SW 1271 (cell line): Measurements from ENCODE around the gene PSMC2.
"Not testable (repeated sequence)": the region's sequence is repeated elsewhere in the genome, so short reads cannot be mapped to it uniquely, and the experiment has no call there.

ENCODE experiments used
- DNase-seq, 2 experiments: peaks; one replicate each; lab custom pipeline; 2025; lab: John Stamatoyannopoulos, UW

The PSMC2 gene

GRCh38 chr7:103379270-103379975 is 32.0 kb downstream of the PSMC2 start:
- no peak for DNase-seq

GRCh38 chr7:103380395-103381191 is 33.1 kb downstream of the PSMC2 start:
- no peak for DNase-seq

DNA sequence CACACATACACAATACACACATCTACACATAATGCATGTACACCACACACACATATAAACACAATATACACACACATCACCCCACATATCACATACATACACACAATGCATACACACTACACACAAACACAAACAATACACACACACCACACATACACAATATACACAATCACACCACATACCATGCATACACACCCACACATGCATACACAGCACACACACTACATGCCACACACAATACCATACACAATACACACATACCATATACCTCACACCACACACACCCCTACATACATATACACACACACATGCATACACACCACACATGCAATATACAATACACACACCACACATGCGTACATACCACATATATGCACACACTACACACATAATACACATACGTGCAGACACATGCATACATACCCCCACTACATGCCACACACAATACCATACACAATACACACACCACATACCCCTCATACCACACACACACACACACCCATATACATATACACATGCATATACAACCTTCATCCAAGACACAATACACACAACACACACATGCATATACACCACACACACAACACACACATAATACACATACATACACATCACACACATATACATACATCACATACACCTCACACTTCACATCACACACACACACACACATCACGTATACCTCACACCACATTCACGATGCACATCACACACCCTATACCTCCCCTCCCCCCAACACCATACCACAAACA is 34.0 kb downstream of the PSMC2 start:
- DNase-seq, result no peak

DNA sequence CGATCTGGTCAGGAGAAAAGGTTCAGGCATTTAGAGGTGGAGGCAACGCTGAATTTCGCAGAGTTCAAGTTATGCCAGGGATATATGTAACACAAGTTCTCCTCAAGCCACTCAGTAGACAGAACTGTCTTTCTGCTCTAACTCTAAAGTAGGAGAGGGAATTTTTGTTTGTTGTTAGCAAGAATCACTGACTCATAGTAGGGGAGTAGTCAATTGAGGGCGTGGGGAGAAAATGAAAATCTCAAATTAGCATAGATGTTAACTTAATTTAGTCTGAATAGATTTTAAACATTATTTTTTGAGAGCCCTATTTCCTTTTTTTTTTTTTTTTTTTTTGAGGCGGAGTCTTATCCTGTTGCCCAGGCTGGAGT is 34.6 kb downstream of the PSMC2 start:
- no peak for DNase-seq

GRCh38 chr7:103387242-103387641 is 39.8 kb downstream of the PSMC2 start:
- no peak for DNase-seq

- no peak for DNase-seq
Measured at GRCh38 chr7:103388469-103389140, 41.2 kb downstream of the PSMC2 start.

DNA sequence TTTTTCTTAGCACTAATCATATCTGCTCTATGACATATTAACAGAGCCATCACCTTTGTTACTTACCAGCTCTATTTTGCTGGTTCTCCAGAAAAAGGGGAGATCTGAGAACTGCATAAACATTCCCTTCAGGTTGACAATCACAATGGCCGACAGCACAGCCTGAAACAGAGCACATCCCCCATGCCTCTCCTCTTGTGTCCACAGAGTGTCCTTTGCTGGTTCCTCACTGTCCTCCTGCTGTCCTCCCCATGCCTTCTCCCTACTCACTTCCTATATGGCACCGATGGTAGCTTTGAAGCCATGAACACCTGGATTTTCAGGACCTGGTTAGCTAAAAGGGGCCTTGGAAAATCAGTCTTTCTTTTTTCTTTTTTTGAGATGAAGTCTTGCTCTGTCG is 41.8 kb downstream of the PSMC2 start:
- no peak for DNase-seq

GRCh38 chr7:103391150-103391549 is 43.7 kb downstream of the PSMC2 start:
- no peak for DNase-seq

GRCh38 chr7:103391976-103392375 is 44.5 kb downstream of the PSMC2 start:
- DNase-seq, result no peak

- no peak for DNase-seq
Measured at GRCh38 chr7:103394566-103394965, 47.1 kb downstream of the PSMC2 start.

DNA sequence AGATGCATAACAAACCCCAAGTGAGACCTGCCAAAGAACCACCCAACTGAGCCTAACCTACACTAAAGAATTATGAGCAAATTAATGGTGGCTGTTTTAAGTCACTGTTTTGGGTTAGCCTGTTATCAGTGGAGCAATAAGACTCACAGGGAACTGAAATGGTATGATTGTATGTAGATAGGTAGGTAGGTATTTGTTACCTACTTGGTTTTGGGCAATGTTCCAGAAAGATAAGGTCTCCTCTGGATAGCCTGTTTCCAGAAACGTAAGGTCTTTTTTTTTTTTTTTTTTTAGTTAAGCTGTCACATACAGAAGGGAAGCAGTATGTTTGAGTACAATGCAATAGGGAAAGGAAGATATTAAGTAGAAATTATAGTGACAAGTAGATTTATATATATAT is 47.6 kb downstream of the PSMC2 start:
- DNase-seq, result no peak

- no peak for DNase-seq
Measured at GRCh38 chr7:103396471-103396870, 49.0 kb downstream of the PSMC2 start.

GRCh38 chr7:103398483-103399127 is 51.2 kb downstream of the PSMC2 start:
- DNase-seq, result no peak

DNA sequence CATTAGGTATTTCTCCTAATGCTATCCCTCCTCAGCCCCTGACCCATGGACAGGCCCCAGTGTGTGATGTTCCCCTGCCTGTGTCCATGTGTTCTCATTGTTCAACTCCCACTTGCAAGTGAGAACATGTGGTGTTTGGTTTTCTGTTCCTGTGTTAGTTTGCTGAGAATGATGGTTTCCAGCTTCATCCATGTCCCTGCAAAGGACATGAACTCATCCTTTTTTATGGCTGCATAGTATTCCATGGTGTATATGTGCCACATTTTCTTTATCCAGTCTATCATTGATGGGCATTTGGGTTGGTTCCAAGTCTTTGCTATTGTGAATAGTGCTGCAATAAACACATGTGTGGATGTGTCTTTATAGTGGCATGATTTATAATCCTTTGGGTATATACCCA is 52.2 kb downstream of the PSMC2 start:
- DNase-seq, result not testable (repeated sequence)

- not testable (repeated sequence) for DNase-seq
Measured at GRCh38 chr7:103405789-103406613, 58.6 kb downstream of the PSMC2 start.

DNA sequence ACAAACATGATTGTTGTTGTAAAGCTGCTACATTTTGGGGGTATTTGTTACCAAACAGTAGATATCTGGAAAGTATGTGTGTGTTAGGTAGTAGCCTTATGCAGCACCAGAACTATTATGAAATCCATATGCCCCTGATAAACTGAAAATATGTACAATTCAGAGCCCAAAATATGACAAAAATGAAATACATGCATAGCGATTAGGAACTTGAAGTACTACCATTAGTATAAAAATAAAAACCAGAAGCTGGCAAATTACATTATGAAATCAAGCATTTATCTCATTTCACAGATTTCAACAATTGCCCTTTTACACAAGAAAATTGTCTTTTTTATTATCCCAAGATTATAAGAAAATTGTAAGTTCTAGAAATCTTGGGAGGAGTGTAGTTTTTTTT is 64.7 kb downstream of the PSMC2 start:
- DNase-seq, result no peak

DNA sequence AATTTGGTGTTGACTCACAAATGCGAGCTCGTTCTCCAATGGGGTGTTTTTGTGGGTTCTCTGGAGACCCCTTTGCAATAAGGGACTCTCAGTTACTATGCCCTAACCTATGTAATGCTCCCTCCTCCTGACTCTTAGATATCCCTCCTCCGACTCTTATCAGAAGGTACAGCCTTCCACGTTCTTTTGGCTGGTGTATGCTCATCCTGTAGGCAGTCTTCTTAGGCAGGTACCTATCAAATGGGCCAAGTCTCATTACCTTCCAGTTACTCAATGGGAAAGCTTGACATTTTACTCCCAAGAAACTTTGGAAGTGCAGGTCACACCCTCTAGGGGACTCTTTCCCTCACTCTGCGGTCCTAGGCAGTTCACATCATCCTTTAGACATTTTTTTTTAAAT is 66.0 kb downstream of the PSMC2 start:
- DNase-seq, result no peak

GRCh38 chr7:103418241-103418640 is 70.8 kb downstream of the PSMC2 start:
- DNase-seq, result no peak
